Measurements from ENCODE around the gene PHB1. TPM values are rescaled to one million over a fixed set of nuclear protein-coding genes. Genes with fewer than 3 reads are reported as not detected.

PHB1 gene
- total and polyA plus RNA-seq, 2 experiments from 2014 or later = 194 to 211 TPM

- TF ChIP-seq ETS1 (IDR thresholded peaks at IDR 0.05) (no peak), POLR2AphosphoS5 (IDR thresholded peaks at IDR 0.05; ENCODE audit: low read depth) (no peak), EZH2phosphoT487 (IDR thresholded peaks at IDR 0.05; ENCODE audit: unreplicated experiment) (no peak), EZH2 (IDR thresholded peaks at IDR 0.05; ENCODE audit: low read depth, unreplicated experiment) (no peak)
These were observed 28.3 kb downstream of the PHB1 start (continued) for GRCh38 chr17:49386373-49386772.

- Histone ChIP-seq H3K36me3 (ENCODE audit: insufficient read depth) (no peaks in the 10 kb centered on the region), H3K4me3 (no peak overlapping the region), H3K27ac (ENCODE audit: low read depth) (no peak overlapping the region), H3K4me2 (no peak overlapping the region), H3F3A (replicated peaks; ENCODE audit: low read depth) (no peaks in the 10 kb centered on the region), H3K79me2 (replicated peaks; ENCODE audit: insufficient read depth) (no peaks in the 10 kb centered on the region), H3K9me2 (ENCODE audit: insufficient read depth) (no peaks in the 10 kb centered on the region), H3K4me1 (ENCODE audit: insufficient read depth) (no peaks in the 10 kb centered on the region), H4K20me1 (replicated peaks; ENCODE audit: insufficient read depth) (no peaks in the 10 kb centered on the region), H3K27me3 (ENCODE audit: insufficient read depth) (no peaks in the 10 kb centered on the region), H2AFZ (no peak overlapping the region; the same call in 1 of the 2 replicates)
- peaks cover 8% of the 10 kb centered on the region for H3K27me3 Mint-ChIP-seq (ENCODE audit: insufficient read depth, low read depth, poor library complexity)
- H3K4me1 Mint-ChIP-seq = no peaks in the 10 kb centered on the region; the same call in 2 of the 3 replicates
- DNase-seq (ENCODE audit: low spot score) (no peak), ATAC-seq (no peak)
- H3K27ac Mint-ChIP-seq = no peak overlapping the region
- TF ChIP-seq CTCF (conservative IDR thresholded peaks at IDR 0.05; ENCODE audit: low read depth in 2 of 2) = no peak
- no peak for TF ChIP-seq STAT1 (IDR thresholded peaks at IDR 0.05; ENCODE audit: unreplicated experiment)
- TF ChIP-seq ZNF462 (CRISPR knock-in tag; IDR thresholded peaks at IDR 0.05) = no peak
- TF ChIP-seq ZNF331 (CRISPR knock-in tag; IDR thresholded peaks at IDR 0.05; ENCODE audit: low read depth) = no peak
- no peak for TF ChIP-seq JUNB (IDR thresholded peaks at IDR 0.05; ENCODE audit: unreplicated experiment)
- no peak for TF ChIP-seq EZH2 (IDR thresholded peaks at IDR 0.05; ENCODE audit: low read depth, unreplicated experiment)
- TF ChIP-seq REST (IDR thresholded peaks at IDR 0.05; ENCODE audit: unreplicated experiment) = no peak
- no peak for TF ChIP-seq ETS1 (IDR thresholded peaks at IDR 0.05)
- no peak for TF ChIP-seq POLR2AphosphoS5 (IDR thresholded peaks at IDR 0.05; ENCODE audit: low read depth)
- no peak overlapping the region for H3K4me3 Mint-ChIP-seq
- H3K9me3 Mint-ChIP-seq = no peaks in the 10 kb centered on the region
- H3K36me3 Mint-ChIP-seq (ENCODE audit: low read depth) = no peaks in the 10 kb centered on the region
These were observed 29.7 kb downstream of the PHB1 start for GRCh38 chr17:49384951-49385350.

All from GM23338 (cell line).